Hepatic stellate cell (primary cell): ENCODE measurements around the gene BAHCC1.

Source experiments
- DNase-seq: peaks from one replicate; pipeline ENCODE4 v3.0.0; 2011; ENCODE audit warnings: low spot score

BAHCC1 gene

GRCh38 chr17:81514739-81515529, 119.7 kb downstream of the BAHCC1 start:
- peak; percentile 85 for DNase-seq

- DNase-seq = no peak
These were observed 120.3 kb downstream of the BAHCC1 start for GRCh38 chr17:81515530-81516041.
